Neutrophil (primary cell): ENCODE measurements around the gene MPST.
A peak's percentile ranks its signal among the peaks of the same experiment; 100 is the strongest.

ENCODE experiments used
- H3K27ac ChIP-seq: fragments of 200-600 bp; sonication (generic); 2 replicates; pipeline ENCODE4 v1.5.1; 2016; ENCODE audit warnings: mild to moderate bottlenecking, moderate library complexity
- H3K27me3 ChIP-seq: fragments of 200-600 bp; sonication (generic); 2 replicates; pipeline ENCODE4 v1.6.0; 2016; ENCODE audit warnings: mild to moderate bottlenecking
- H3K36me3 ChIP-seq: fragments of 200-600 bp; sonication (generic); 2 replicates; pipeline ENCODE4 v1.5.1; 2017
- H3K4me1 ChIP-seq, 2 experiments: fragments of 200-600 bp in 1 of 2; sonication (generic) in 1 of 2; 1 replicate in 1 of 2; 2 replicates in 1 of 2; pipeline versions ENCODE4 v1.5.1 to v1.6.1; 2013 to 2016; ENCODE audit warnings: low read depth in 1 of 2, low read length in 1 of 2, mild to moderate bottlenecking in 1 of 2, moderate library complexity in 1 of 2; ENCODE audit not compliant: control insufficient read depth in 1 of 2, insufficient read depth in 1 of 2
- H3K4me3 ChIP-seq, 2 experiments: fragments of 200-600 bp in 1 of 2; sonication (generic) in 1 of 2; 1 replicate in 1 of 2; 2 replicates in 1 of 2; pipeline ENCODE4 v1.5.1; 2013 to 2016; ENCODE audit warnings: low read depth in 1 of 2, low read length in 1 of 2, mild to moderate bottlenecking in 1 of 2, moderate library complexity in 1 of 2
- H3K9me3 ChIP-seq: fragments of 200-600 bp; sonication (generic); 2 replicates; pipeline ENCODE4 v1.5.1; 2016
- TF ChIP-seq, protein P1 (sequence below): fragments of 200-600 bp; sonication (generic); IDR thresholded peaks from 2 replicates; pipeline ENCODE4 v1.5.1; 2016; ENCODE audit warnings: antibody characterized with exemption

The MPST gene

DNA sequence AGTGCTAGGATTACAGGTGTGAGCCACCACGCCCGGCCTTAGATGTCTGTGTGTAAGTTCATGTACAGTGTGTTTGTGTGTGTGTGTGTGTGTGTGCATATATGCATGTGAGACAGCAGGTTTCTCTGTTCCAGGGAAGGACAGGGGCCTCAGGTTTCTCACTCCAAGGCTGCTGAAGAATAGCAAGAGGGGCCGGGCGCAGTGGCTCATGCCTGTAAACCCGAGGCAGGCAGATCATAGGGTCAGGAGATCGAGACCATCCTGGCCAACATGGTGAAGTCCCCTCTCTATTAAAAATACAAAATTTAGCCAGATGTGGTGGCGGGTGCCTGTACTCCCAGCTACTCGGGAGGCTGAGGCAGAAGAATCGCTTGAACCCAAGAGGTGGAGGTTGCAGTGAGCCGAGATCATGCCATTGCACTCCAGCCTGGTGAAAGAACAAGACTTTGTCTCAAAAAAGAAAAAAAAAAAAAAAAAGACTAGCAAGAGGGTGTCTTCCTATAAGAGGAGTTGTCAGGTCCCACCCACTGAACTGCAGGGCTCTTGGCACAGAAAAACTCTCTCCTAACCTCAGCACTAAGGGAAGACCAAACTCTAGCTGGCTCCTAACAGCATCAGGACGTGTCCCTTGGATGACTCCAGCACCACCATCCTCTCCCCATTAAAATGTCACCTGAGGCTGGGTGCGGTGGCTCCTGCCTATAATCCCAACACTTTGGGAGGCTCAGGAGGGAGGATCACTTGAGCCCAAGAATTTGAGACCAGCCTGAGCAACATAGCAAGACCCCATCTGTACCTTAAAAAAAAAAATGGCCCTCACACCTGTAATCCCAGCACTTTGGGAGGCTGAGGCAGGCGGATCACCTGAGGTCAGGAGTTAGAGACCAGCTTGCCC lies 40.3 kb upstream of the MPST start:
- Histone ChIP-seq H3K4me3 (no peak overlapping the region), H3K36me3 (no peaks in the 10 kb centered on the region), H3K27me3 (peaks cover 3% of the 10 kb centered on the region), H3K4me1 (peaks cover 29 to 30% of the 10 kb centered on the region in 2 experiments), H3K27ac (no peak overlapping the region), H3K9me3 (no peaks in the 10 kb centered on the region)
- TF ChIP-seq, protein P1, sequence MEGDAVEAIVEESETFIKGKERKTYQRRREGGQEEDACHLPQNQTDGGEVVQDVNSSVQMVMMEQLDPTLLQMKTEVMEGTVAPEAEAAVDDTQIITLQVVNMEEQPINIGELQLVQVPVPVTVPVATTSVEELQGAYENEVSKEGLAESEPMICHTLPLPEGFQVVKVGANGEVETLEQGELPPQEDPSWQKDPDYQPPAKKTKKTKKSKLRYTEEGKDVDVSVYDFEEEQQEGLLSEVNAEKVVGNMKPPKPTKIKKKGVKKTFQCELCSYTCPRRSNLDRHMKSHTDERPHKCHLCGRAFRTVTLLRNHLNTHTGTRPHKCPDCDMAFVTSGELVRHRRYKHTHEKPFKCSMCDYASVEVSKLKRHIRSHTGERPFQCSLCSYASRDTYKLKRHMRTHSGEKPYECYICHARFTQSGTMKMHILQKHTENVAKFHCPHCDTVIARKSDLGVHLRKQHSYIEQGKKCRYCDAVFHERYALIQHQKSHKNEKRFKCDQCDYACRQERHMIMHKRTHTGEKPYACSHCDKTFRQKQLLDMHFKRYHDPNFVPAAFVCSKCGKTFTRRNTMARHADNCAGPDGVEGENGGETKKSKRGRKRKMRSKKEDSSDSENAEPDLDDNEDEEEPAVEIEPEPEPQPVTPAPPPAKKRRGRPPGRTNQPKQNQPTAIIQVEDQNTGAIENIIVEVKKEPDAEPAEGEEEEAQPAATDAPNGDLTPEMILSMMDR, result no peak

DNA sequence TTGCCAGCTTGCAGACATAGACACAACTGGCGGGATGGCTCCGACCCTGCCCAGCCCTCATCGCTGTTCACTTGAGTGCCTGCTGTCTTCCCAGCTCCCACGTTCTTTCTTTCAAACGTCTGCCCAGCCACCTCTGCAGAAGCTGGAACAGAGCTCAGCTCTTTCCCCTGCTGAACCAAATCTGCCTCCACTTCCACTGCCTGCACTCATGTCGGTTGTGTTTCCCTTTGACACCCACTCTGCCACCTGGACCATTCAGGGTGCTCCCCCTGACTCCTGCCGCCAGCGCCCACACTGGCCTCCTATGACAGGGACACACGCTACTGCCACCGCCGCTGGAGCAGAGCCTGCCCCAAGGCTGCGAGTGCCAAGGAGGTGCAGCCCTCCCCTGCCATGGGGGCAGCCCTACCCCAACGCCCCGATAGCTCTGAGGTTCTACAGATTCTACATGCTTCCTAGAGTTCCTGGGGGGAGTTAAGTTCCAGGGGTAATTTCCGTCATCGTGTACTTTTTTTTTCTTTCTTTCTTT lies 38.2 kb upstream of the MPST start:
- Histone ChIP-seq H3K27ac (no peak overlapping the region), H3K36me3 (no peaks in the 10 kb centered on the region), H3K9me3 (peaks cover 10% of the 10 kb centered on the region), H3K4me3 (no peak overlapping the region), H3K4me1 (peaks cover 30 to 31% of the 10 kb centered on the region in 2 experiments), H3K27me3 (peaks cover 3% of the 10 kb centered on the region)
- TF ChIP-seq, protein P1, result no peak

DNA sequence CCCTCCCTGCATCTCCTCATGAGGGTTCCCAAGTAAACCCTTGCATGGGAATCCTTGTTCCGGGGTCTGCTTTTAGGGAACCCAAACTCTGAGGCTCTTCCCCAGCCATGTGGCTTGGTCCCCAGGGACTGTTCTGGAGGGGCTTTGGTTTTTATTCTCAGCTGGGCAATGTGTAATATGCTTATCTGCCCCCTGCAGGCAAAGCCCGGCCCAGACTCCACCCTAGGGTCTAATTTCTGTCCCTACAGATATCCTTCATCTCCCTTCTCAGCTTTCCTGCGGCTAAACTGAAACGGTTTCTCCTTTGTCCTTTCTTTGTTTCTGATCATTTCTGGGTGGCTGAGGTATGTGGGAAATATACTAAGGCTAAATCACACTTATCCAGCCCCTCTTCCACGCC lies 37.4 kb upstream of the MPST start:
- Histone ChIP-seq H3K4me1 (peaks cover 22% of the 10 kb centered on the region in 2 experiments), H3K27ac (no peak overlapping the region), H3K27me3 (peaks cover 7% of the 10 kb centered on the region), H3K9me3 (peaks cover 11% of the 10 kb centered on the region), H3K36me3 (no peaks in the 10 kb centered on the region), H3K4me3 (no peak overlapping the region)
- TF ChIP-seq, protein P1, result no peak

DNA sequence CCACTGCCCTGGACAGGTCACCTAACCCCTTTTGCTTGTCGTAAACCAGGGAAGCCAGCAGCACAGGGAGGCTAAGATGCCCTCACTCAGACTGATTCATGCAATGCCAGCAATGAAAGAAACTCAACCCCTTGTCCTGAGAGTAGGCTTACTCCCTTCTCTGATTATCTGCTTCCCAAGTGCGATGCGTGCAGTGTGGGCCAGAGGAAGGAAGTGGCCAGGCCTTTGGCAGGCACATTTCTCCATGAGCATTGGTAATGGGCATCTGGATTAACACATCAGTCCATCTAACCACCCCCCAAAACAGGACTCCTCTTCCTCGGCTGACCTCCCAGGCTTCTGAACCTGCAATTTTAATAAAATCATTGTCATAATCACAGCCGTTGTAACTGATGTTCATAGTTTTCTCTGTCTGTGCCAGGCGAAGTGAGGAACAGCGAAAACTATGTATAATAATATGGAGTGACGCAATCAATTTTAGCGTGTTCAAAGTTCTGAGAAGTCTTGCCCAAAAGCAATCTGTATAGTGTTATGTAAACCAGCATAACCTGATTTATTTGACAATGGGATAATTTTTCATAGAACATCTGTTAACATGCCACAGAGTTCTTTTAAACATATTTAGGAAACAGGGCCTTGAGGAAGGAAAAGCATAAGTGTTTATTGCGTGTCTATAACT lies 34.2 kb upstream of the MPST start:
- Histone ChIP-seq H3K4me3 (no peak overlapping the region), H3K4me1 (peaks cover 7 to 8% of the 10 kb centered on the region in 2 experiments), H3K9me3 (peaks cover 11% of the 10 kb centered on the region), H3K27me3 (peaks cover 36% of the 10 kb centered on the region), H3K27ac (peak overlapping the region; percentile 33), H3K36me3 (no peaks in the 10 kb centered on the region)
- TF ChIP-seq, protein P1, result no peak

DNA sequence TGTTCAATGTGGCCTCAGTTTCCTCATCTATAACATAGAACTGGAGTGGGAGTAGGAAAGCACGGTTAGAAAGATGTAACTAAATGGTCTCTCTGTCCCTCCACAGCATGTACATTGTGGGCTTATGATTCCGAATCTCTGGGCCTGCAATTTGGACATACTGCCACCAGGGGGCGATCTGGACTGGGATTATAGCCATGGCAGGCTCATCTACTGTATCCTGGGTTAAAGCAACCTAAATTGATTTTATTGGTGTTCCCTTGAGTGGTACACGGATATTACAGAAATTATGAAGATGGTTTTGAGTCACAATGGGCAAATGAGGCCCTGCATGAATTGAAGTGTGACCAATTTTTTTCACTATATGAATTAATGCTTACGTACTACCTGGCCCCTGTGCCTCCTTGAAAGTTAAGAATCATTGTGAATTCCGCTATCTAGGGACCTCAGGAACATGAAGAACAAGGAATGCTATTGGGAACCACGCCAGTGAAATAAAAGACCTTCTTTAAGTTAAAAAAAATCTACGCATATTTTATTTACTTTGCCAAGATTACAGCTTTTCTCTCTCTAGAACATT lies 33.2 kb upstream of the MPST start:
- Histone ChIP-seq H3K4me1 (peaks cover 7 to 8% of the 10 kb centered on the region in 2 experiments), H3K27me3 (peaks cover 46% of the 10 kb centered on the region), H3K9me3 (peaks cover 11% of the 10 kb centered on the region), H3K27ac (no peak overlapping the region), H3K4me3 (no peak overlapping the region), H3K36me3 (no peaks in the 10 kb centered on the region)
- TF ChIP-seq, protein P1, result peak; percentile 78
